Right lobe of liver (tissue), 6 donors: Measurements from ENCODE around the gene ITGB1. TPM values are rescaled to one million over a fixed set of nuclear protein-coding genes. Genes with fewer than 3 reads are reported as not detected.

Experiments used
- ATAC-seq, 4 donors: fragments of 200-7000 bp; cut with Tn5 transposase; one replicate each; pipeline ENCODE4 v1.9.1; 2020; ENCODE audit warnings: mild to moderate bottlenecking in 4 of 4, moderate library complexity in 4 of 4
- DNase-seq, 3 donors: peaks; one replicate each; pipeline ENCODE4 v3.0.0-alpha.2; 2020
- H3K27ac ChIP-seq, 3 donors: fragments of 200-600 bp; one replicate each; pipeline ENCODE4 v1.8.0; 2022
- H3K27me3 ChIP-seq, 2 donors: fragments of 200-600 bp; one replicate each; pipeline ENCODE4 v1.8.0; 2022
- H3K36me3 ChIP-seq, 4 donors: fragments of 200-600 bp; sonication (generic) in 1 of 4; one replicate each; pipeline versions ENCODE4 v1.5.1 to v1.8.0; 2017 to 2022; ENCODE audit warnings: control low read depth in 1 of 4
- H3K4me1 ChIP-seq, 4 donors: fragments of 200-600 bp; sonication (generic) in 1 of 4; one replicate each; pipeline versions ENCODE4 v1.5.1 to v1.8.0; 2017 to 2022; ENCODE audit warnings: control low read depth in 1 of 4
- H3K4me3 ChIP-seq, 3 donors: fragments of 200-600 bp; one replicate each; pipeline ENCODE4 v1.8.0; 2022
- H3K9me3 ChIP-seq, 4 donors: fragments of 200-600 bp; sonication (generic) in 1 of 4; one replicate each; pipeline versions ENCODE4 v1.5.1 to v1.8.0; 2017 to 2022; ENCODE audit warnings: control low read depth in 1 of 4
- POLR2A ChIP-seq: fragments of 450-650 bp; IDR thresholded peaks from one replicate; pipeline ENCODE4 v1.6.1; 2017; ENCODE audit warnings: antibody characterized with exemption, mild to moderate bottlenecking
- WGBS: methylation state at CpG from one replicate; pipeline ENCODE4 v1.1.6; 2018; ENCODE audit warnings: low coverage, low lambda C conversion rate; ENCODE audit not compliant: insufficient coverage; ENCODE audit errors: missing lambda C conversion rate; 5-methylcytosine and 5-hydroxymethylcytosine counted together
- intact Hi-C, 2 donors: fragments of 100-400 bp; cut with DNase I; formaldehyde crosslinking; loops; one replicate each; pipeline versions ENCODE4 v1.11.2 to v1.14.1; 2022
- total RNA-seq, 6 experiments: library from RNA; depleted of rRNA in 2 of 6; stranded (reverse); fragments of >200 nt in 2 of 6; fragmentation: NEBNext Ultra II Directional in 3 of 6; extraction: Animal tissue kit (Norgen Biotek cat#: 25700) in 3 of 6; gene quantifications; one replicate each; pipeline versions ENCODE4 v1.1.0 to v1.2.4, GENCODE V29; 2016 to 2023
- TF ChIP-seq, protein P1 (sequence below), 4 donors: fragments of 200-600 bp in 3 of 4; fragments of 450-650 bp in 1 of 4; IDR thresholded peaks; one replicate each; pipeline versions ENCODE4 v1.5.1 to v1.8.0; 2016 to 2022; ENCODE audit warnings: antibody characterized with exemption in 4 of 4, mild to moderate bottlenecking in 2 of 4
- donor health status: DM: no; HTN: yes; CAD: no.
- donor health status: DM: no; HTN: no; CAD: no.
- donor health status: DM: no; HTN: no; CAD: no.
- donor health status: DM: no; HTN: yes; CAD: no.
- donor health status: DM: no; HTN: yes; CAD: no.

ITGB1 gene
- total RNA-seq, 6 experiments from 2014 or later: 120 to 301 (median 239) TPM

DNA sequence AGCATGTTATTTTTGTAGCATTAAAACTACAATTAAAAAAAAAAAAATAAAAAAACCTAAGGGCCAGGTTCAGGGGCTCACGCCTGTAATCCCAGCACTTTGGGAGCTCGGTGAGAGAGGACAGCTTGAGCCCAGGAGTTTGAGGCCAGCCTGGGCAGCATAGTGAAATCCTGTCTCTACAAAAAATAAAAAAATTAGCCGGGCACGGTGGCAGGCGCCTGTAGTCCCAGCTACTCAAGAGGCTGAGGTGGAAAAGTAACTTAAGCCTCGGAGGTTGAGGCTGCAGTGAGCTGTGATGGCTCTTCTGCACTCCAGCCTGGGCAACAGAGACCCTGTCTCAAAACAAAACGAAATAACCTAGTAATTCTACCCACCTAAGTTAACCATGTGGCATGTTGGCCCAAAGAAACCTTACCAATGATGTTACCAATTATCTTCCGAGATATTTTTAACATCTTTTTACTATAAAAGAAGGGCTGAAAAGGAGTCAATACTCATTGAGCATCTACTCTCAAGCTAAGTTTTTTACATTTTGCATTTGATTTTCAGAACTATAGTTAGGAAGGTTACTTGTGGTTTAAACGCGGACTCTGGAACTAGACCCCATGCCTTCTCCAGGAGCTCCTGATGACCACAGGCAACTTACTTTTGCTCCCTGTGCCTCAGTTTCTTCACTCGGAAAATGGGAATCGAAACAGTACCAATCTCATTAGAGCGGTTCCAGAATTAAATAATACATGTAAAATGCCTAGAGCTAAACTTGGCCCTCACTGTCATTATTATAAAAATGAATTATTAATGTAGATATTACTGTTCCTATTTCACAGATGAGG is 1.4 kb downstream of the ITGB1 start:
- Histone ChIP-seq H3K4me3 (peak overlapping the region; percentile 85 to 93 (median 90)), H3K27me3 (no peaks in the 10 kb centered on the region), H3K36me3 (no peaks in the 10 kb centered on the region), H3K27ac (peak overlapping the region; percentile 96 to 99 (median 97)), H3K9me3 (no peaks in the 10 kb centered on the region), H3K4me1 (peaks cover 0 to 44% (median 18%) of the 10 kb centered on the region in 4 donors)
- ATAC-seq (no peak), DNase-seq (no peak)
- no peak for TF ChIP-seq POLR2A
- TF ChIP-seq, protein P1, sequence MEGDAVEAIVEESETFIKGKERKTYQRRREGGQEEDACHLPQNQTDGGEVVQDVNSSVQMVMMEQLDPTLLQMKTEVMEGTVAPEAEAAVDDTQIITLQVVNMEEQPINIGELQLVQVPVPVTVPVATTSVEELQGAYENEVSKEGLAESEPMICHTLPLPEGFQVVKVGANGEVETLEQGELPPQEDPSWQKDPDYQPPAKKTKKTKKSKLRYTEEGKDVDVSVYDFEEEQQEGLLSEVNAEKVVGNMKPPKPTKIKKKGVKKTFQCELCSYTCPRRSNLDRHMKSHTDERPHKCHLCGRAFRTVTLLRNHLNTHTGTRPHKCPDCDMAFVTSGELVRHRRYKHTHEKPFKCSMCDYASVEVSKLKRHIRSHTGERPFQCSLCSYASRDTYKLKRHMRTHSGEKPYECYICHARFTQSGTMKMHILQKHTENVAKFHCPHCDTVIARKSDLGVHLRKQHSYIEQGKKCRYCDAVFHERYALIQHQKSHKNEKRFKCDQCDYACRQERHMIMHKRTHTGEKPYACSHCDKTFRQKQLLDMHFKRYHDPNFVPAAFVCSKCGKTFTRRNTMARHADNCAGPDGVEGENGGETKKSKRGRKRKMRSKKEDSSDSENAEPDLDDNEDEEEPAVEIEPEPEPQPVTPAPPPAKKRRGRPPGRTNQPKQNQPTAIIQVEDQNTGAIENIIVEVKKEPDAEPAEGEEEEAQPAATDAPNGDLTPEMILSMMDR (IDR thresholded peaks at IDR 0.05): no peak
- intact Hi-C loops: no loop called here
- whole genome bisulfite sequencing: 15% methylated on average over 12 of the region's 13 CpGs

DNA sequence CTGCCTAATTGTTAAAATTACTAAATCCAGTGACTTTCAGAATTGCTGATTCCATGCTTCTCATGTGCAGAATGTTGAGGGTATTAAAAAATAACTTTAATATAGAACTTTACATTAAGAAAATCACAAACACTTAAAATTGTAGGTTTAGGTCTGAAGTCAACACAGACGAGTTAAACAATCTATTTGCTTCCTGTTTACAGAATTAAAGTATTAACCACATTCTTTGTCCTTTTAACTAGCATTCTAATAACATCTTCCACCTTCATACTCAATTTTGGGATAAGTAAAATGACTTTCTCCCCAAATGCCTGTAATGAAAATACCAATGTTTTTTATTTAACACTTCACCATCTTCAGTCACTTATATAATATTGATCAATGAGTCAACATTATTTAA is 2.2 kb downstream of the ITGB1 start:
- DNase-seq: no peak
- H3K9me3 ChIP-seq: no peaks in the 10 kb centered on the region
- peak overlapping the region in 2 of 3 donors; percentile 96 to 99 for H3K27ac ChIP-seq
- TF ChIP-seq, protein P1 (IDR thresholded peaks at IDR 0.05): no peak
- no peak for TF ChIP-seq POLR2A
- peaks cover 0 to 50% (median 18%) of the 10 kb centered on the region in 4 donors for H3K4me1 ChIP-seq
- peak overlapping the region; percentile 5 to 93 (median 90) for H3K4me3 ChIP-seq
- no peak for ATAC-seq
- intact Hi-C loops: no loop called here
- no peaks in the 10 kb centered on the region for H3K36me3 ChIP-seq
- 0% methylated on average over 1 of the region's 1 CpG for WGBS
- H3K27me3 ChIP-seq: no peaks in the 10 kb centered on the region

DNA sequence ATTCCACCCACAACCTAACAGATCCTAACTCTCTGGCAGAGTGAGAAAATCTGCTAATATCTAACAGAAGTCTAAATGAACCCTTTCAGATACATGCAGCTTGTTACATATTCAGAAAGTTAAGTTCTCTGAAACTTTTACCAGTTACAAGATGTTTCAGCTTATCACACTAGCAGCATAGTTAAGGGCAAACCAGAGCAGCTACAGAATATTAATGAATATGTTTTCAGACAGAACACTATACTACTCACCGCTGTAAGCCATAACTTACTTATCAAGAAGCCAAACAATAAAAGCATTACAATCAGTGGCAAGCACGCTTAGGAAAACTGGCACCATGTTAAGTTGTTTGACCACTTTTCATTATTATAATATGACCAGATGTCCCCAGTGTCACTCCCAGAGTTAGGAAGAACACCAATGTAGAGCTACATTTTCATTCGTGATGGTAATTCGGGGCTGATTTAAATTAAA is 2.7 kb downstream of the ITGB1 start:
- DNase-seq: no peak
- 28% methylated on average over 4 of the region's 4 CpGs for WGBS
- H3K9me3 ChIP-seq: no peaks in the 10 kb centered on the region
- H3K36me3 ChIP-seq: no peaks in the 10 kb centered on the region
- no peaks in the 10 kb centered on the region for H3K27me3 ChIP-seq
- peak overlapping the region in 2 of 3 donors; percentile 5 to 93 for H3K4me3 ChIP-seq
- TF ChIP-seq POLR2A: no peak
- TF ChIP-seq, protein P1 (IDR thresholded peaks at IDR 0.05): no peak
- no peak for ATAC-seq
- H3K27ac ChIP-seq: peak overlapping the region in 2 of 3 donors; percentile 96 to 99
- intact Hi-C loops: no loop called here
- H3K4me1 ChIP-seq: peaks cover 0 to 54% (median 18%) of the 10 kb centered on the region in 4 donors

DNA sequence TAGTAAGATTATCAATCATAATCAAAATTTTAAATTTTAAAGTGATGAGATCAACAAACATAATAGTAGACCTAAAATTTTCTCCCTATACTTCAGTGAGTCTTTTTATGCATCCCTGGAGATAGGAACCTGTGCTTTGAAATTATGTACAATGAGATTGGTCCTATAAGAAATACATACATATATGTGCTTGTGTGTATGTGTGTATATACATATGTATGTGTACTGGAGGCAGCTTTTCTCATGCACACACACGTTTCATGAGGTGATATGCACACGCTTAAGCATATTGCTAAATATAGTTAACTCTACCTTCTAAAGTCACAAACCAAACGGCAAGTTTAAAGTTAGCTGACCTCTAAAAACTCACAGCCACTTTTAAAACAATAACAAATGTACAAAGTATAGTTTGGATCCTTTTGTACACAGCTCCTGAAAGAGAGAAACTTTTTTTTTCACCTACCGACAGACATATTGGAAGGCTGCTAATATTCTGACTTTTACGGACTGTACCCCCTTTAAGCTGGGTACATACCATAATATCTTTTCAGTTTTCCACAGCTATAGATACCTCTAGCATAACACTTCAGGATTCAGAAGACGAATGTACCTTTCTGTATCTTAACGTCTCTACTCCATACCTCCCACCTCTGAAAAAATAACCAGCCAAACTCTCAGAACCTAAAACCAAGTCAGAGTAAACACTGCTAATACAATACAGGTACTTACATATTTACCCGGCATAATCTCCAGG is 3.3 kb downstream of the ITGB1 start:
- Histone ChIP-seq H3K27me3 (no peaks in the 10 kb centered on the region), H3K36me3 (no peaks in the 10 kb centered on the region), H3K4me3 (peak overlapping the region in 2 of 3 donors; percentile 5 to 93), H3K9me3 (no peaks in the 10 kb centered on the region), H3K4me1 (peaks cover 0 to 59% (median 19%) of the 10 kb centered on the region in 4 donors), H3K27ac (peak overlapping the region in 2 of 3 donors; percentile 96 to 99)
- DNase-seq (no peak), ATAC-seq (no peak)
- WGBS: 27% methylated on average over 8 of the region's 8 CpGs
- intact Hi-C loops: no loop called here
- no peak for TF ChIP-seq POLR2A
- TF ChIP-seq, protein P1 (IDR thresholded peaks at IDR 0.05): no peak
